Hematopoietic multipotent progenitor cell treated with erythropoietin and hydrocortisone succinate and interleukin-3 and kit ligand, for 17 days (in vitro differentiated cells): ENCODE results near the gene NCOA1.
"Not testable (repeated sequence)": the region's sequence is repeated elsewhere in the genome, so short reads cannot be mapped to it uniquely, and the experiment has no call there.

Source experiments
- DNase-seq: peaks from one replicate; pipeline ENCODE4 v3.0.0-alpha.2; 2015; ENCODE audit warnings: low spot score

Gene NCOA1

DNA sequence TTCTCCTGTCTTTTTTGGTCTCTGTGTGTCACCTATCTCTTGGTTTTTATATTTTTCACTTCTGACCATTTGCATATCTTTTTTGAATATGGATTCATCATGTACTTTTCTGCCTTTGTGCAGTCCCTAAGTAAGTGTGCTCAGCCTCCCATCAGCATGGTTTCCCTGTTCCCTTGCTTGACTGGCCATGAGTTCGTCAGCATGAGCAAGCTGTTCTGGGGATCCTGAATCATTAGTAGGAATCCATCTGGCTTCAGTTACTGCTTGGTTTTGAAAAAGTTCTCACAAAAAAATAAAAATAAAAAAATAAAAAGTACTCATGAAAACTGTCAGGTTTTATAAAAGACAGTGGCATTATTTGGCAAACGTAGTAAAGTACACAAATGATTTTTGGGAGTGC lies 144.1 kb downstream of the NCOA1 start:
- DNase-seq: no peak

DNA sequence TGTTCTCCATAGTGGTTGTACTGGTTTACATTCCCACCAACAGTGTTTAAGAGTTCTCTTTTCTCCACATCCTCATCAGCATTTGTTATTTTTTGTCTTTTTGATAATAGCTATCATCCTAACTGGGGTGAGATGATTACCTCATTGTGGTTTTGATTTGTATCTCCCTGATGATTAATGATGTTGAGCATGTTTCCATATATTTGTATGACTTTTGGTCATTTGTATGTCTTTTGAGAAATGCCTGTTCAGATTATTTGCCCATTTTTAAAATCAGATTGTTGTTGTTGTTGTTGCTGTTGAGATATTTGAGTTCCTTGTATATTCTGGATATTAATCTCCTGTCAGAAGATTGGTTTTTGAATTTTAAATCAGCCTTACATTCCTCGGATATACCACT lies 147.5 kb downstream of the NCOA1 start:
- DNase-seq: no peak

DNA sequence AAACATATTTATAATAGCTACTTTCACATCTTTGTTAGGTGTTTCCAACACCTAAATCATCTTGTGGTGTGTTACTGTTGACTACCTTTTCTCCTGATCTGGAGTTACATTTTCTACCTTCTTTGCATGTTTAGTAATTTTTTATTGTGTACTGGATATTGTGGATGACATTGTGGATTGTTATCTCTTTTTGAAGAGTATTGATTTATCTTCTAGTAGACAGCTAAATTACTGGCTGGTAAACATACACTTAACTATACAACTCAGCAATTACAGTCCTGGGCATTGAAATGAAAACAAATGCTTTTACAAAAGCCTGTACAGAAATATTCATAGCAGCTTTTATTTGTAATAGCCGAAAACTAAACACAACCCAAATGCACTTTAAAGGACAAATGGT lies 151.3 kb downstream of the NCOA1 start:
- no peak for DNase-seq

DNA sequence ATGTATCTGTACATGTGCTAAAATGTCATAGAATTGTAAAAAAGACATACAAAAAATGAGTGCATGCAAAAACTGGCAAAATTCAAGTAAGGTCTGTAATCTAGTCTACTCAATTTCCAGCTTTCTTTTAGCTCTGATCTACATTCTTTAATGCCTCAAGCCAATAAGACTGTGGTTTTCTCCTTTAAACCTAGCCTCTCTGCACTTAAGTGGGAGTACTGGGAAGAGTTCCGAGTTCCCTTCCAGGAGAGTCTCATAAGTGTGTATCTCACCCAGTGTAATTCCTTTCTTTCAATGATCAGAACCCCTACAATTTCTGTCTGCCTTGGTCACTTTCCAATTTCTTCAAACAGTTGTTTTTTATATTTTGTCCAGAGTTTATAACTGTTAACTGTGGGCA lies 152.0 kb downstream of the NCOA1 start:
- DNase-seq: no peak

- no peak for DNase-seq
Observed at GRCh38 chr2:24644032-24644431, 153.0 kb downstream of the NCOA1 start.

- no peak for DNase-seq
Observed at GRCh38 chr2:24650997-24651642, 160.1 kb downstream of the NCOA1 start.

DNA sequence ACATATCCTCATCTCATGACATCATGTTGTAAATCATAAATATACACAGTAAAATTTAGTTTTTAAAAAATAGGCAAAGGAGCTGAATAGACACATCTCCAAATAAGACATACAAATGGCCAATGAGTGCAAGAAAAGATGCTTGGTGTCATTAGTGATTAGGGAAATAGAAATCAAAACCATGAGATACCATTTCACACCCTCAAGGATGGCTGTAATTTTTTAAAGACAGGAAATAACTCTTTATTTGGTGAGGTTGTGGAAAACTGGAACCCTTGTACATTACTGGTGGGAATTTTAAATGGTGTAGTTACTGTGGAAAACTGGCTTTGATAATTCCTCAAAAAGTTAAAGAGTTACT lies 160.6 kb downstream of the NCOA1 start:
- no peak for DNase-seq

DNA sequence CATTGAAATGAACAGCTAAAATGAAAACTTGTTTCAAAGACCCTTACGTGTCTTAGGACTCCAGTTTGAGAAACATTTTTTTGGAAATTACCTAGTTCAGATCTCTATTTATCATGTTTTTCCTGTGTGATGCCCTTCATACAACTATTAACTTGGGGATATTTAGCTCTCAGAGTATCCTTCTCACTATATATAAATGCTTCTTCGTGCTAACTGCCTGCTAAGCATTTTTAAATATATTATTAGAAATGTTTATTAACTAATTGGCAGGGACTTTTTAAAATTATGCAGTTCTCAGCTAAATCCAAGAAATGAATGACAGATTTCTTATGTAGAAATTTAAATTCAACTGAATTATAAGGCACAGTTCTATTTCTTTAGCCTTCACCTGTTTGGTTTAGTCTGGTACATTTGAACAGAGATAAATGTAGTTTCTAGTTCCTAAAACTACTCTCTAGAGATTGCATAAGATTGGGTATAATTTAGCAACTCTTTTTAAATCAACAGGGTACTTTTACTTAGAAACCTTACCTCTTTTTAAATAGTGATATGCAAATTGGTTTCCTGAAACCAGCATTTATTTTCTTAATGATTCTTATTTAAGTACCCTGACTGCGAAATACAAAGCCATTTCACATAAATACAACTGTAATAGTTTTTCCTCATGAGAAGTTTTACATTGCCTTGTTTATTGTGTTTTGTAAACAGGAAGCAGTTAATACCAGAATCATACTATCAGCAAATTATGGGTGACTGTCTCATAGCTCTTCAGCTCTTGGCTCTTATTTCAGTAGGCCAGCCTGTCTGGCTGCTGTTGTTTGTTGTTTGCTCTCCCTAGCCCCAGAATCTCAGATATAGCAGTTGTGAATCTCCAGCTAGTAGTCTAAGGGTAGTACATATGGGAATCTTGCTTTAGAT lies 161.5 kb downstream of the NCOA1 start:
- no peak for DNase-seq

GRCh38 chr2:24657818-24658217 lies 166.8 kb downstream of the NCOA1 start:
- DNase-seq: no peak

DNA sequence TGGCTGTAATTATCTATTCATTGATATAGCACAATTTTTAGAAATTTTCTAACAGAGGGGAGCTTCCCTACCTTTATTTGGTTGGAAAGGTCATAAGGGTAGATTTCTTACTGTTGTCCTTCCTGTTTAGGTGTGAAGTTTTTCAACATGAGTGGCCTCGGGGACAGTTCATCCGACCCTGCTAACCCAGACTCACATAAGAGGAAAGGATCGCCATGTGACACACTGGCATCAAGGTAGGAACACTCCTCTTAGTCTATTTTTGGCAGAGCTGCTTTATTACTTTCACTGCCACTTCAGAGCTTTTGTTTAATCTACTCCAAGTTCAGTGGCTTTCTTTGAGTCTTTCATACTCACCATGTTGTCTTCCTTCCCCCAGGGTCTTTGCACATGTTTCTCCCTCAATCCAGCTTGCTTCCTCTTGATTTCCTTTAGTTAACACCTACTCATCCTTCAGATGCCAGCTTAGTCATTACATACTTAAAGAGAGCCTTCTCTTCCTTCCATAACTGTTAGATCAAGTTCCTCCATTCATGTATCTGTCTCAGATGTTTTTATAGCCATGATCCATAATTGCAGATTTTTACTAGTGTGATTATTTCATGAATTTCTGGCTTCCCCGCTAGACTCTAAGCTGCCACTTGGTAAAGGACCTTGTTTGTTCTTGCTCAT lies 167.6 kb downstream of the NCOA1 start:
- DNase-seq: no peak

DNA sequence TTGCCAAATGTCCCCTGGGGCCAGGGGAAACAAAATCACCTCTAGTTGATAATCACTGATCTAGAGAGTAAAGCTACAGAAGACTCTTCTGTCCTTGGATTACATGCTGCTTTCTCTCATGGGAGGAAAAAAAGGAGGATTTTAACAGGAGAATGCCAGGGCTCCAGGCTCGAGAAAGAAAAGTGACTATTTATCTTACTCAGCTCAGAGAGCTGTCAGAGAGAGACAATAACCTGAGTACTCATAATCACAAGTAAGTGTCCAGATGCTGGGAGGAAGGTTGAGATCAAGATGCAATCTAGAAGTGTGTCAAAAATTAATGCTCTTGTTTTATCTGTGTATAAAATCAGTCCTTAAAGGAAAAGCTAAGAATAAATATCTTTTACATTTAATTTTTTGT lies 168.8 kb downstream of the NCOA1 start:
- no peak for DNase-seq

DNA sequence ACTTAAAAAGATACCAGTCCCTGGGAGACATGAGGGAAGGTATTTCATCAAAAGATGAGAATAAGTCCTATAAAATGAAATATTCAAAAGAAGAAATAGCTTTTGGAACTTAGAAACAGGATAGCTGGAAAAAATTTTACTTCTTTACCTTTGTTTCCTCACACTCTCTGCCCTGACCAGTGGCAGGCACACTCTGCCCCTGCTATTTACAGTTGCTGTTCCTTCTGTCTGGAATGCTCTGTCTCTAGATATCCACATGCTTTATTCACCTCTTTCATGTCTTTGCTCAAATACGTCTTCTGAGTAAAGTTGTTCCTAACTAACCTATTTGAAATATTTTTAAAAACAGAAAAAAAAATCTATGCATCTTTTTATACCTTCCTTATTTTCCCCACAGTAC lies 176.5 kb downstream of the NCOA1 start:
- no peak for DNase-seq

DNA sequence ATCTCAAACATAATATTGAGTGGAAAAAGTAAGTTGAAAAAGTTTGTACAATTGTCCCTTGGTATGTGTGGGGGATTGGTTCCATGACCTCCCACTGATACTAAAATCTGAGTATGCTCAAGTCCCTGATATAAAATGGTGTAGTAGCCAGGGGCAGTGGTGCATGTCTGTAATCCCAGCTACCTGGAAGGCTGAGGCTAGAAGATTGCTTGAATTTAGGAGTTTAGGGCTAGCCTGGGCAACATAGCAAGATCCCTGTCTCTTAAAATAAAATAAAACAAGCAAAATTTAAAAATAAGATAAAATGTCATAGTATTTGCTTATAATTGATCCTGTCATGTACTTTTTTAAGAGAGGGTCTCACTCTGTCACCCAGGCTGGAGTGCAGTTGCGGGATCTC lies 180.2 kb downstream of the NCOA1 start:
- no peak for DNase-seq

GRCh38 chr2:24672589-24672988 lies 181.5 kb downstream of the NCOA1 start:
- no peak for DNase-seq

DNA sequence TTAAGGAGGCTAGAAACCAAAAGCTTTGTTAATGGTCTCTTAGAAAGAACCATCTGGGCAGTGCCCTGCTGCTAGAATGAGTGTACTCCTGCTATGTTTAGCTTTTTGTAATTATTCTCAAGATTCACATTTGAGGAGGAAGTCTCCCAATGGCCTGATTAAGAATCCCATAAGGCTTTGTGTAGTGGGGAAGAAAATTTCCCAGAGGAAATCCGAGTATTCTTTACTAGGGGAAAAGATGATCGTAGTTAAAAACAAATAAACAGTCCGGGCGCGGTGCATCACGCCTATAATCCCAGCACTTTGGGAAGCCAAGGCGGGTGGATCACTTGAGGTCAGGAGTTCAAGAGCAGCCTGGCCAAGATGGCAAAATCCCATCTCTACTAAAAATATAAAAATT lies 184.3 kb downstream of the NCOA1 start:
- no peak for DNase-seq

DNA sequence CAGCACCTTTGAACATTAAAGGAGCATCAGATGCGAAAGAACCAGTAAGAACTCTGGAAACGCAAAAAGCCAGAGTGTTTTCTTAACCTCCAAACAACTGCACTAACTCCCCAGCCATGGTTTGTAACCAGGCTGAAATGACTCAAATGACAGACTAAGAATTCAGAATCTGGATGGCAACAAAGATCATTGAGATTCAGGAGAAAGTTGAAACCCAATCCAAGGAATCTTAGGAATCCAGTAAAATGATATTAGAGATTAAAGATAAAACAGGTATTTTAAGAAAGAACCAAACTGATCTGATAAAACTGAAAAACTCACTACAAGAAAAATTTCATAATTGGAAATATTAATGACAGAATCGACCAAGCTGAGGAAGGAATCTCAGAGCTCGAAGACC lies 185.4 kb downstream of the NCOA1 start:
- DNase-seq: no peak

GRCh38 chr2:24678066-24678465 lies 187.0 kb downstream of the NCOA1 start:
- not testable (repeated sequence) for DNase-seq

DNA sequence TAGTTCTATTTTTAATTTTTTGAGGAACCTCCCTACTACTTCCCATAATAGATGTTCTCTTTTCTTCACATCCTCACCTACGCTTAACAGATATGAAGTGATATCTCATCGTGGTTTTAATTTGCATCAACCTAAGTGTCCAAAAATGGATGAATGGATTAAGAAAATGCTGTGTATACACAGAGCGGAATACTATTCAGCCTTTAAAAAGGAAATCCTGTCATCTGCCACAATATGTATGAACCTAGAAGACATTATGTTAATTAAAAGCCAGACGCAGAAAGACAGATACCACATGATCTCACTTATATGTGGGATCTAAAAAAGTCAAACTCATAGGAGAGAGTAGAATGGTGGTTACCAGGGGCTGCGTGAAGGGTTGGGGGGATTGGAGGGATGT lies 189.1 kb downstream of the NCOA1 start:
- no peak for DNase-seq

GRCh38 chr2:24682304-24682703 lies 191.2 kb downstream of the NCOA1 start:
- no peak for DNase-seq

DNA sequence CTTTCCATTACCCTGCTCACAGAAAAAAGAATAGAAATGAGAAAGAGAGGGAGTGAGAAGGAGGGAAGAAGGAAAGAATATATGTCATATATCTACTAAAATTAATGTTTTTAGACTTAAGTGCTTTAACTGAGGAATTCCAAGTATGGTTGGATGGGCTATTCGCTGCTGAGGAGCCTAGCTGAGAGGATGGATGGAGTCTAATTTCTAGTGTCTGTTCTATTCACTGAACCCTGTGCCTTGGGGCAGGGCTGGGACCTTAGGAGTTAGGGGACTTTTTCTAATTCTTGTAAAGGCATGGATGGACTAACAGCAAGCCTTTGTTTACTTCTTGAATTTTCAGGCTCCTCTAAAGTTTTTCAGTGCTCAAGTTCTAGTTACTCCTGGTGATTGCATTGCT lies 192.4 kb downstream of the NCOA1 start:
- DNase-seq: no peak

DNA sequence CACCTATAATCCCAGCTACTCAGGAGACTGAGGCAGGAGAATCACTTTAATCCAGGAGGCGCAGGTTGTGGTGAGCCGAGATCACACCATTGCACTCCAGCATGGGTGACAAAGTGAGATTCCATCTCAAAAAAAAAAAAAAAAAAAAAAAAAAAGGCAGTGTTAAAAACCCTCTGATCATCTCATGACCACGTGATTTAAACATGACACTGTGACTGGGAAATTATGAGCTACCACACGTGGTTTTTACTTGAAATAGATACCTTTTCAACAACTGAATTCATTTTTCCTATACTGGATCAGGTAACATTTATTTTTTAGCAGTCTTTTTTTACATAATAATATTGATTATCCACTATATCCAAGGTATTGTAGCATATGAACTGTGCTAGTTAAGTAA lies 199.5 kb downstream of the NCOA1 start:
- DNase-seq: no peak

DNA sequence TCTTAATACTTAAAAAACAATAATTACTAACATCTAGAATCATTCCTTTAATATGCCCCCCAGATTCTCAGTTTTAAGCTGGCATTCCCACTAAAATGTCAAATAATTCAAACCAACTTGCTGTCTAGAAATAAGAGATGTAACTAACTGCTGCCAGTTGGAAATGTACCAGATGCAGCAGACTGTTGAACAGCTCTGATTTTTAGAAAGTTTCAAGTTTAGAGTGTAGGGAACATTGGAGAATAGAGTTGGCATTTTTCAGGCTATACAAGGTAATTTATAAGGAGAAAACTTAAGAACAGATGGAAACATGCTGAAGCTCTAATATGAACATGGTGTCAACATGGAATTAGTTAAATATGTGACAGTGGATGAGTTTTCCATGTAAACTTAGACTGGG lies 200.8 kb downstream of the NCOA1 start:
- no peak for DNase-seq

DNA sequence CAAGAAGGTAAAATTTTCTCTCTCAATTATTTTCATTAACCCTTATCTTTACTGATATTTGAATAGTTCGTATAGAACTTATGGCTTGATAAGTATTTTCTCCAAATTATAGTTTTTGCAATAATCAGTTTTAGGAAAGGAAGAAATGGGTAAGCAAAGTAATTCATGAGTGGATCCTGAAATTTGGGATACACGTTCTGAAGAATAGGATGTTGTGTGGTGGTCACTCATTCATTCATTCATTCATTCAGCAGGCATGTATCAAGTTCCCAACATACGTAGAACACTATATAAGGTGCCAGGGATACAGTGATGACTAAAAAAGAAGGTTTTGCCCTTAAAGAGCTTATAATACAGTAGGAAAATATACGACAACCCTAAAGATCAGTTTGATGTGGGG lies 206.7 kb downstream of the NCOA1 start:
- DNase-seq: no peak
